ENCODE data around the gene FIBCD1.

FIBCD1 gene

GRCh38 chr9:130905125-130905901 lies 33.7 kb downstream of the FIBCD1 start:
- DNase-seq = no peak

- DNase-seq = no peak
Observed at GRCh38 chr9:130904070-130905044, 34.7 kb downstream of the FIBCD1 start.

- no peak for DNase-seq
Observed at GRCh38 chr9:130903194-130904069, 35.6 kb downstream of the FIBCD1 start.

- DNase-seq = no peak
Observed at GRCh38 chr9:130902204-130903185, 36.6 kb downstream of the FIBCD1 start.

- DNase-seq = no peak
Observed at GRCh38 chr9:130901498-130902203, 37.4 kb downstream of the FIBCD1 start.

- no peak for DNase-seq
Observed at GRCh38 chr9:130900701-130901497, 38.1 kb downstream of the FIBCD1 start.

- DNase-seq = no peak
Observed at GRCh38 chr9:130899051-130899748, 39.8 kb downstream of the FIBCD1 start.

- no peak for DNase-seq
Observed at GRCh38 chr9:130898552-130898852, 40.5 kb downstream of the FIBCD1 start.

GRCh38 chr9:130897848-130898551 lies 41.0 kb downstream of the FIBCD1 start:
- no peak for DNase-seq

GRCh38 chr9:130897105-130897751 lies 41.8 kb downstream of the FIBCD1 start:
- no peak for DNase-seq

GRCh38 chr9:130896233-130897014 lies 42.6 kb downstream of the FIBCD1 start, which contains the start of gene QRFP:
Gene QRFP, minus strand, starts transcription at chr9:130896812. Its CDS starts 2,974 bp downstream, at chr9:130893838.
- DNase-seq = no peak

GRCh38 chr9:130895481-130896232 lies 43.4 kb downstream of the FIBCD1 start:
- no peak for DNase-seq

- no peak for DNase-seq
Observed at GRCh38 chr9:130895038-130895437, 44.0 kb downstream of the FIBCD1 start.

GRCh38 chr9:130894546-130894945 lies 44.5 kb downstream of the FIBCD1 start:
- no peak for DNase-seq

GRCh38 chr9:130893341-130894101 lies 45.5 kb downstream of the FIBCD1 start:
- peak; percentile 9 for DNase-seq

Measured in CD4-positive, alpha-beta T cell treated with Interleukin-10 for 1 hour (primary cell).